ENCODE results near the gene STAG1. TPM values are rescaled to one million over a fixed set of nuclear protein-coding genes. Genes with fewer than 3 reads are reported as not detected.

Gene STAG1
- total RNA-seq, 1 experiment from 2014 or later, result 34.6 TPM

- Histone ChIP-seq H3K27ac (ENCODE audit: insufficient read length, low read depth, low read length) (no peak overlapping the region), H3K23me2 (ENCODE audit: insufficient read length, low read depth, low read length, poor library complexity, severe bottlenecking) (no peaks in the 10 kb centered on the region), H3K4me1 (ENCODE audit: insufficient read depth, low read length) (no peaks in the 10 kb centered on the region), H3K18ac (ENCODE audit: insufficient read length, low read depth, low read length) (no peak overlapping the region), H3K4me2 (ENCODE audit: insufficient read depth, insufficient read length, low read length) (no peak overlapping the region), H3K79me1 (ENCODE audit: insufficient read depth, low read depth, low read length, poor library complexity, severe bottlenecking) (no peaks in the 10 kb centered on the region), H3K79me2 (ENCODE audit: insufficient read depth, low read length) (no peaks in the 10 kb centered on the region), H4K91ac (ENCODE audit: insufficient read length, low read depth, low read length) (no peak overlapping the region), H3K4ac (ENCODE audit: low read depth, low read length) (no peak overlapping the region), H4K8ac (replicated peaks; ENCODE audit: insufficient read length, low read depth, low read length) (no peak overlapping the region), H3K9me3 (ENCODE audit: control insufficient read depth, low read depth, low read length) (no peaks in the 10 kb centered on the region), H3K23ac (ENCODE audit: insufficient read length, low read depth, low read length) (no peak overlapping the region), H3K9ac (ENCODE audit: extremely low read depth, insufficient read length, low read length) (no peak overlapping the region), H2AK5ac (ENCODE audit: insufficient read length, low read length) (no peak overlapping the region), H4K20me1 (ENCODE audit: control insufficient read depth, insufficient read depth, insufficient read length) (no peaks in the 10 kb centered on the region), H3K56ac (ENCODE audit: insufficient read length, low read depth, low read length) (no peak overlapping the region), H3K27me3 (ENCODE audit: insufficient read depth, low read length) (no peaks in the 10 kb centered on the region), H3T11ph (ENCODE audit: low read length) (no peak overlapping the region), H2BK12ac (ENCODE audit: insufficient read length, low read depth, low read length) (no peak overlapping the region), H2BK120ac (ENCODE audit: low read depth, low read length, poor library complexity, severe bottlenecking) (no peak overlapping the region), H2BK15ac (ENCODE audit: low read depth, low read length) (no peak overlapping the region), H2BK5ac (ENCODE audit: insufficient read length, low read length) (no peak overlapping the region), H4K5ac (ENCODE audit: insufficient read length, low read depth, low read length) (no peak overlapping the region), H3K14ac (ENCODE audit: insufficient read depth, low read length) (no peak overlapping the region), H2BK20ac (ENCODE audit: low read depth, low read length, poor library complexity, severe bottlenecking) (no peak overlapping the region), H2AFZ (ENCODE audit: low read length) (no peak overlapping the region)
- Mint-ChIP-seq H3K4me1 (no peaks in the 10 kb centered on the region), H3K36me3 (ENCODE audit: insufficient read depth in 1 of 3, low read depth in 3 of 3) (no peaks in the 10 kb centered on the region), H3K27ac (no peak overlapping the region), H3K9me3 (no peaks in the 10 kb centered on the region), H3K4me3 (no peak overlapping the region), H3K27me3 (ENCODE audit: low read depth) (no peaks in the 10 kb centered on the region)
- TF ChIP-seq CTCF (conservative IDR thresholded peaks at IDR 0.05), result no peak
- no CpG with 5 or more reads among the region's 4 CpGs for WGBS (ENCODE audit: extremely low coverage, insufficient read length, low lambda C conversion rate)
- DNase-seq, result no peak
Measured at GRCh38 chr3:136780741-136781140, 28.6 kb upstream of the STAG1 start.

Measured in H9 (cell line).